Activated CD8-positive, alpha-beta T cell treated with anti-CD3 and anti-CD28 coated beads for 36 hours (primary cell): ENCODE data around the gene GJD3. TPM values are rescaled to one million over a fixed set of nuclear protein-coding genes. Genes with fewer than 3 reads are reported as not detected.

Source experiments
- ATAC-seq: fragments of 200-7000 bp; cut with Tn5 transposase; one replicate; pipeline ENCODE4 v1.10.0; 2021; ENCODE audit warnings: mild to moderate bottlenecking, moderate library complexity
- CTCF ChIA-PET: fragments of 350-600 bp; sonication (Branson Sonifier 250); formaldehyde crosslinking; loops from one replicate; lab custom pipeline; 2021; ENCODE audit warnings: antibody characterized with exemption; lab: Charles Lee
- POLR2A ChIA-PET: fragments of 350-600 bp; sonication (Branson Sonifier 250); formaldehyde crosslinking; loops from one replicate; lab custom pipeline; 2021; ENCODE audit warnings: antibody characterized with exemption; lab: Charles Lee
- DNase-seq: peaks from one replicate; pipeline ENCODE4 v3.0.0-alpha.2; 2020
- H3K27ac Mint-ChIP-seq: one replicate; pipeline ENCODE4 v1.8.0; 2021; ENCODE audit warnings: mild to moderate bottlenecking, mixed read lengths
- H3K27me3 Mint-ChIP-seq: one replicate; pipeline ENCODE4 v1.8.0; 2021; ENCODE audit warnings: mixed read lengths
- H3K36me3 Mint-ChIP-seq: one replicate; pipeline ENCODE4 v1.8.0; 2021; ENCODE audit warnings: low read depth, mixed read lengths
- H3K4me1 Mint-ChIP-seq: one replicate; pipeline ENCODE4 v1.8.0; 2021; ENCODE audit warnings: low read depth, mixed read lengths
- H3K4me3 Mint-ChIP-seq: one replicate; pipeline ENCODE4 v1.8.0; 2021; ENCODE audit warnings: mild to moderate bottlenecking, moderate library complexity, mixed read lengths
- H3K9me3 Mint-ChIP-seq: one replicate; pipeline ENCODE4 v1.8.0; 2021; ENCODE audit warnings: mixed read lengths
- intact Hi-C: fragments of 100-400 bp; cut with micrococcal nuclease; formaldehyde crosslinking; loops from one replicate; pipeline ENCODE4 v1.10.0; 2022
- total RNA-seq, 2 experiments: library from RNA; stranded (reverse); gene quantifications; one replicate each; pipeline ENCODE4 v1.2.3, GENCODE V29; 2021
- TF ChIP-seq, protein P1 (sequence below): fragments of 200-600 bp; IDR thresholded peaks from one replicate; pipeline ENCODE4 v1.8.0; 2022; ENCODE audit warnings: antibody characterized with exemption, mild to moderate bottlenecking

Gene GJD3
- total RNA-seq, 2 experiments from 2014 or later: not detected

DNA sequence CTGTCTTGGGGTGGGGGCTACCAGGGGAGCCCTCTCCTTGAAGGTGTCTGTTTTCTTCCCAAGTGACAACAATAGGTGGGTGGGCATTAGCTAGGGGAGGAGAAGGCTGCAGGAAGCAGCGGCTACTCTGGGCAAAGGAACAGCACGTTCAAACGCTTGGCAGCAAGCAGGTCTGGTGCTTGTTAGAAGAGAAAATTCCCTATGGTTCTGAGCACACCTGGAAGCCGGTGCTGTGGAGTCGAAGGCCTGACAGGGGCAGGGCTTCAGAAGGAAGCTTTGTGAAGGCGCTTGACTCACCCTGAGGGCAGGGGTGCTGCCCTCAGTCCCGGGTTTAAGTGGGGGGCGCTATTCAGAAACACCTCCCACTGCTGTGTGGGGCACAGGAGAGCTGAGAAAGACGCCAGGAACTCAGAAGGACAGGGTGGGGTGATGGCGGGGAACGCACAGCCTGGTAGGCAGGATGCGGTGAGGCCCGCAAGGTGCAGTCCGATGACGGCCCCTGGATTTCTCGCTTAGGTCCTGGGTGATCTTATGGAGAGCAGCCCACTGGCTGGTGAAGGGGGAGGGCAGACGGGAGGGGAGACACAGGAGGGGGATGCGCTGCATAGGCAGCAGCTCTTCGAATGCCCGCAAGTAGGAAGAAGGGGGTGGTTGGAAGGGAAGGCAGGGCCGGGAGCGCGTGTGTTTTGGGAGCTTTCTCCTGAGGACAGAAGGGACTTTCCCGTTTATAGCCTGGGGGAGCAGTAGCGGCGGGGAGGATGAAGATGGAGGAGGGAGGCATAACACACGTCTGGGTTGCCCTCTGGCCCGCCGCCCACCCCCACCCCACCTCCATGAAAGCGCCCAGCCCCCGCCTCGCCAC lies 3.2 kb downstream of the GJD3 start:
- Mint-ChIP-seq H3K4me1 (peaks cover 8% of the 10 kb centered on the region), H3K4me3 (no peak overlapping the region), H3K36me3 (no peaks in the 10 kb centered on the region), H3K9me3 (no peaks in the 10 kb centered on the region), H3K27me3 (peaks cover 4% of the 10 kb centered on the region), H3K27ac (no peak overlapping the region)
- ATAC-seq (no peak), DNase-seq (no peak)
- intact Hi-C loops: no loop called here
- CTCF ChIA-PET: interaction anchor here (0.9 to 26.3 kb wide), 16 partner anchors 9 to 443 kb away, joined by 3 to 780 read pairs (median 6); partner anchors contain the start of genes CDC6, GSDMB, RARA and TOP2A
- POLR2A ChIA-PET: interaction anchor here (0.9 to 1.2 kb wide), 6 partner anchors 10 to 202 kb away, joined by 3 to 4 read pairs (median 3); partner anchors contain the start of genes RARA and TOP2A
- TF ChIP-seq, protein P1, sequence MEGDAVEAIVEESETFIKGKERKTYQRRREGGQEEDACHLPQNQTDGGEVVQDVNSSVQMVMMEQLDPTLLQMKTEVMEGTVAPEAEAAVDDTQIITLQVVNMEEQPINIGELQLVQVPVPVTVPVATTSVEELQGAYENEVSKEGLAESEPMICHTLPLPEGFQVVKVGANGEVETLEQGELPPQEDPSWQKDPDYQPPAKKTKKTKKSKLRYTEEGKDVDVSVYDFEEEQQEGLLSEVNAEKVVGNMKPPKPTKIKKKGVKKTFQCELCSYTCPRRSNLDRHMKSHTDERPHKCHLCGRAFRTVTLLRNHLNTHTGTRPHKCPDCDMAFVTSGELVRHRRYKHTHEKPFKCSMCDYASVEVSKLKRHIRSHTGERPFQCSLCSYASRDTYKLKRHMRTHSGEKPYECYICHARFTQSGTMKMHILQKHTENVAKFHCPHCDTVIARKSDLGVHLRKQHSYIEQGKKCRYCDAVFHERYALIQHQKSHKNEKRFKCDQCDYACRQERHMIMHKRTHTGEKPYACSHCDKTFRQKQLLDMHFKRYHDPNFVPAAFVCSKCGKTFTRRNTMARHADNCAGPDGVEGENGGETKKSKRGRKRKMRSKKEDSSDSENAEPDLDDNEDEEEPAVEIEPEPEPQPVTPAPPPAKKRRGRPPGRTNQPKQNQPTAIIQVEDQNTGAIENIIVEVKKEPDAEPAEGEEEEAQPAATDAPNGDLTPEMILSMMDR: no peak

DNA sequence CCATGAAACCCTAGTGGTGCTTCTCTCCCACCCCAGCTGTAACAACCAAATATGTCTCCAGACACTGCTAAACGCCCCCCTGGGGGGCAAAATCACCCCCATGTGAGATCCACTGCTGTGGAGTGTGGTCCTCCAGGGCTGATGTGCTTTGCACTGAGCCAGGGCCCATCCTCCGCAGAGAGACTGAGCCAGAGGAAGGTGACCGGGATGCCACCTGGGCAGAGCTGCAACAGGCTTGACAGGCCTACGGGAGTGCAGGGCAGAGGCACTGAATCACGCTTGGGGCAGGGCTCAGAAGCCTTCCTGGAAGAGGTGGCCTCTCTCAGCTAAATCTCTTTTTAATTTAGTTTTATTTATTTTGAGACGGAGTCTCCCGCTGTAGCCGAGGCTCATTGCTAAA lies 4.4 kb downstream of the GJD3 start:
- no peak for ATAC-seq
- ChIA-PET CTCF (interaction anchor here (1.1 to 26.3 kb wide), 6 partner anchors 12 to 244 kb away, joined by 3 to 780 read pairs (median 16); partner anchors contain the start of genes CDC6 and RARA), POLR2A (interaction anchor here (0.7 kb wide), 1 partner anchor 173 kb away, joined by 3 read pairs; no protein-coding TSS in a partner anchor)
- intact Hi-C loops: no loop called here
- Mint-ChIP-seq H3K27ac (no peak overlapping the region), H3K4me3 (no peak overlapping the region), H3K4me1 (peaks cover 9% of the 10 kb centered on the region), H3K36me3 (peaks cover 5% of the 10 kb centered on the region), H3K9me3 (no peaks in the 10 kb centered on the region), H3K27me3 (peaks cover 4% of the 10 kb centered on the region)
- DNase-seq: no peak
- TF ChIP-seq, protein P1: no peak

DNA sequence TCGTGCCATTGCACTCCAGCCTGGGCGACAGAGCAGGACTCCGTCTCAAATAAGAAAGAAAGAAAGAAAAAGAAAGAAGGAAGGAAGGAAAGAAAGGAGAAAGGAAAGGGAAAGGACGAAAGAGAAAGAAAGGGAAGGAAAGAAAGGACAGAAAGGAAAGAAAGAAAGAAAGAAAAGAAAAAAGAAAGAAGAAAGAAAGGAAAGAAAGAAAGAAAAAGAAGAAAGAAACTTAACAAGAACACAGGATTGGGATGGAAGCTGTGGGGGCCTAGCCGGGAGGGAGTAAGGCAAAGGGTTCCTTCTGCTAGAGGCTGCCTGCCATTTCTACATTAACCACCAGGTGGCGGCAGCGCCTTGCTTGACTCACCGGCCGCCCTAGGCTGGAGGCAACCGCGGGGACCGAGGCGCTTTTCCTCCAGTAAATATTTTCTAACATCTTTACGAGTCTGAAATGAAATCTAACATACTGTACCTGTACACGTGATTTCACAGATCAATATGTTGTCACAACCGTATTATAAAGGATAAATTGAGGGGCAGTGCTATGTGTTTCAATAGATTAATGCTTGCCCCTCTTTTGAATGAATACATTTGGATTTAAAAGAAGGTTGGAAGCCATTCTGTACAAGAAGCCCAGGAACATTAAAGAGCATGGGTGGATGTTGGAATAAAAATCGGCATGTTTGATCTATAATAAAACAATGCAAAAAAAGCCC lies 6.1 kb downstream of the GJD3 start:
- Mint-ChIP-seq H3K4me3 (no peak overlapping the region), H3K27ac (no peak overlapping the region), H3K36me3 (peaks cover 13% of the 10 kb centered on the region), H3K27me3 (peaks cover 3% of the 10 kb centered on the region), H3K4me1 (peaks cover 11% of the 10 kb centered on the region), H3K9me3 (no peaks in the 10 kb centered on the region)
- DNase-seq (peak; percentile 95), ATAC-seq (peak; percentile 70)
- POLR2A ChIA-PET: interaction anchor here (0.7 to 8.5 kb wide), 3 partner anchors 17 to 174 kb away, joined by 3 to 79 read pairs (median 5); partner anchors contain the start of gene RARA
- intact Hi-C loops: loop anchor here (5.0 kb wide), 1 partner anchor 174 kb away; no protein-coding TSS in a partner anchor
- TF ChIP-seq, protein P1: peak; percentile 96
- CTCF ChIA-PET: interaction anchor here (0.5 to 26.3 kb wide), 31 partner anchors 10 to 266 kb away, joined by 3 to 780 read pairs (median 3); partner anchors contain the start of genes CDC6, RARA and TOP2A

DNA sequence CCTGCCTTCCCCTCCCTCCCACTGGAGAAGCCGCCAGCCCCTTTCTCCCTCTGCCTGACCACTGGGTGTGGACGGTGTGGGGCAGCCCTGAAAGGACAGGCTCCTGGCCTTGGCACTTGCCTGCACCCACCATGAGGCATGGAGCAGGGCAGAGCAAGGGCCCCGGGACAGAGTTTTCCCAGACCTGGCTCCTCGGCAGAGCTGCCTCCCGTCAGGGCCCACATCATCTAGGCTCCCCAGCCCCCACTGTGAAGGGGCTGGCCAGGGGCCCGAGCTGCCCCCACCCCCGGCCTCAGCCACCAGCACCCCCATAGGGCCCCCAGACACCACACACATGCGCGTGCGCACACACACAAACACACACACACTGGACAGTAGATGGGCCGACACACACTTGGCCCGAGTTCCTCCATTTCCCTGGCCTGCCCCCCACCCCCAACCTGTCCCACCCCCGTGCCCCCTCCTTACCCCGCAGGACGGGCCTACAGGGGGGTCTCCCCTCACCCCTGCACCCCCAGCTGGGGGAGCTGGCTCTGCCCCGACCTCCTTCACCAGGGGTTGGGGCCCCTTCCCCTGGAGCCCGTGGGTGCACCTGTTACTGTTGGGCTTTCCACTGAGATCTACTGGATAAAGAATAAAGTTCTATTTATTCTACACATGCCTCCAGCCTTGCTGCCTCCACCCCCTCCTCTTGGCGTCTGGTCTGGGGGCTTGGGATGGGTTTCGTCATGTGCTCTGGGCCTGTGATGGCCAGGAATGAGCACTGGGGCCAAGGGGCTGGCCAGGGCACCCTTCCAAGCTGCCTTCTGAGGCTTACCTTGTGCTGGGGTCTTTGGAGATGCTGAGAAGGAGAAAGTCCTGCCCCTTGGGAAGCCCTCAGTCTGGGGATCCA lies 7.3 kb downstream of the GJD3 start:
- TF ChIP-seq, protein P1: no peak
- Mint-ChIP-seq H3K36me3 (peaks cover 20% of the 10 kb centered on the region), H3K4me3 (no peak overlapping the region), H3K9me3 (no peaks in the 10 kb centered on the region), H3K27ac (no peak overlapping the region), H3K4me1 (peaks cover 17% of the 10 kb centered on the region), H3K27me3 (peaks cover 2% of the 10 kb centered on the region)
- no peak for DNase-seq
- no peak for ATAC-seq
- intact Hi-C loops: loop anchor here (5.0 kb wide), 1 partner anchor 175 kb away; no protein-coding TSS in a partner anchor
- ChIA-PET POLR2A (interaction anchor here (0.9 to 8.5 kb wide), 3 partner anchors 51 to 175 kb away, joined by 3 to 79 read pairs (median 5); partner anchors contain the start of gene RARA), CTCF (interaction anchor here (0.7 to 26.3 kb wide), 25 partner anchors 9 to 202 kb away, joined by 3 to 780 read pairs (median 4); partner anchors contain the start of genes CDC6, RARA, TOP2A and WIPF2)
